ENCODE measurements around the gene PCCA.
"Not testable (repeated sequence)": the region's sequence is repeated elsewhere in the genome, so short reads cannot be mapped to it uniquely, and the experiment has no call there.

PCCA gene

GRCh38 chr13:100098445-100099116, 9.7 kb downstream of the PCCA start:
- no peak overlapping the region for H3K9ac ChIP-seq (ENCODE audit: insufficient read length, low read depth)
- H3K4me1 ChIP-seq (ENCODE audit: insufficient read depth, insufficient read length): no peaks in the 10 kb centered on the region
- TF ChIP-seq ZNF274 (IDR thresholded peaks at IDR 0.05; ENCODE audit: low read depth, low read length) (no peak), SUZ12 (IDR thresholded peaks at IDR 0.05; ENCODE audit: extremely low read depth, insufficient read depth, insufficient read length) (no peak), YY1 (IDR thresholded peaks at IDR 0.05; ENCODE audit: insufficient read depth, insufficient read length) (no peak)
- H3K9me3 ChIP-seq (ENCODE audit: insufficient read depth, low read length): no peaks in the 10 kb centered on the region
- no peak for DNase-seq (ENCODE audit: low read depth, low spot score)
- H3K36me3 ChIP-seq (ENCODE audit: insufficient read depth, insufficient read length, low read length): no peaks in the 10 kb centered on the region
- no peak overlapping the region for H3K4me3 ChIP-seq (ENCODE audit: insufficient read length, low read depth)
- no peaks in the 10 kb centered on the region for H3K27me3 ChIP-seq (ENCODE audit: insufficient read depth, insufficient read length)

- H3K27me3 ChIP-seq (ENCODE audit: insufficient read depth, insufficient read length); H3K9ac ChIP-seq (ENCODE audit: insufficient read length, low read depth); H3K9me3 ChIP-seq (ENCODE audit: insufficient read depth, low read length); H3K4me1 ChIP-seq (ENCODE audit: insufficient read depth, insufficient read length); H3K4me3 ChIP-seq (ENCODE audit: insufficient read length, low read depth); DNase-seq (ENCODE audit: low read depth, low spot score); H3K36me3 ChIP-seq (ENCODE audit: insufficient read depth, insufficient read length, low read length): not testable (repeated sequence)
Measured at GRCh38 chr13:100099117-100099445, 10.2 kb downstream of the PCCA start.

DNA sequence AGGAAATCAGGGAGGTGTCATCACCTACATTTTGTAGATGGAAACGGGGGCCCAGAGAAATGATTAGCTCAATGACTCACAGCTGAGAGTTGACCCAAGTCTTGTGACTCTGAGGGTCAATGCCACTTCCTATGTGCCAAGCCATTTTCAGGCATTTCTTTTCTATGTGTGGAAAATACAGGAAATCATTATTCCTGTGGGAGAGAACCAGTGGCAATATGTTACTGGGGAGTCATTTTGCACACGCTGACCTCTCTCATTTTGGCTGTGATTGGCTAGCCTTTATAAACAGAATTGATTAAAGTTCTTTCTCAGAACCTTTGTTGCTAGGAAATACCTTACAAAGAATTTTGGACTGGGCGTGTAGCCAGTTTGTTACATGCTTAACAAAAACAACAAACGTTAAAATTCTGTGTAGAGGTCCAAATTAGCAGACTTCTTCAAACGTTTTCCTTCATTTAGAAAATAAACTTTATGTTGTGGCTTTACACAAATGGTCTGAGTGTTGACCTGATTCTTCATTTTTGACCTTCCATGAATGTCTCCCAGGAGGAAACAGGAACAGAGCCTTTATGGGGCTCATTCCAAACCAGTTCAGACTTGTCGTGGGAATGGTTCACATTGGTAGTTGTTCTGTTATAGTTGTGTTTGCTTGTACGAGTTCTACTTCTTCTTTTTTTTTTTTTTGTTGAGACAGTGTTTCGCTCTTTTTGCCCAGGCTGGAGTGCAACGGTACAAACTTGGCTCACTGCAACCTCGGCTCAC, 11.4 kb downstream of the PCCA start:
- TF ChIP-seq ZNF274 (IDR thresholded peaks at IDR 0.05; ENCODE audit: low read depth, low read length) (no peak), YY1 (IDR thresholded peaks at IDR 0.05; ENCODE audit: insufficient read depth, insufficient read length) (no peak), SUZ12 (IDR thresholded peaks at IDR 0.05; ENCODE audit: extremely low read depth, insufficient read depth, insufficient read length) (no peak)
- DNase-seq (ENCODE audit: low read depth, low spot score): no peak

GRCh38 chr13:100102042-100102441, 13.1 kb downstream of the PCCA start:
- no peak for DNase-seq (ENCODE audit: low read depth, low spot score)

More for the DNA sequence above, 11.4 kb downstream of the PCCA start:
- no peaks in the 10 kb centered on the region for H3K9me3 ChIP-seq (ENCODE audit: insufficient read depth, low read length)
- no peaks in the 10 kb centered on the region for H3K27me3 ChIP-seq (ENCODE audit: insufficient read depth, insufficient read length)
- H3K9ac ChIP-seq (ENCODE audit: insufficient read length, low read depth): no peak overlapping the region
- H3K36me3 ChIP-seq (ENCODE audit: insufficient read depth, insufficient read length, low read length): no peaks in the 10 kb centered on the region
- no peak overlapping the region for H3K4me3 ChIP-seq (ENCODE audit: insufficient read length, low read depth)
- H3K4me1 ChIP-seq (ENCODE audit: insufficient read depth, insufficient read length): no peaks in the 10 kb centered on the region

DNA sequence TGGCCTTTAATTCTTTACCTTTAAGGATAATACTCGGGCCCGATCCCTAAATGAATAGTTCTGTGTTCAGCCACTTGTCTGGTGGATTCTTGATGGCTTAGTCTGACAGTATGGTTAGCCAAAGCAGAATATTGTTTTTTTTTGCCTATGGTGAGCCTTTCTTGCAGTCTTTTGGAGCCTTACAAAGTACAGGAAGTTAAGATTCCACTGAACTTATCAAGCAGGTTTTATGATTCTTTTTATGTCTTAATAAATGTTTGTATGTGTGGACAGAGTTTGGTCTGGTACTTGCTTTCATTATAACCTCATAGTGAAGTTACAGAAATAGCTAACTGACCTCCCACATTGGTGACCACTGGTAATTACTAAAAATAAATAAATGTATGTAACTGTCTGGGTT, 17.1 kb downstream of the PCCA start:
- Histone ChIP-seq H3K9ac (ENCODE audit: insufficient read length, low read depth) (no peak overlapping the region), H3K36me3 (ENCODE audit: insufficient read depth, insufficient read length, low read length) (peaks cover 3% of the 10 kb centered on the region), H3K4me1 (ENCODE audit: insufficient read depth, insufficient read length) (no peaks in the 10 kb centered on the region), H3K9me3 (ENCODE audit: insufficient read depth, low read length) (no peaks in the 10 kb centered on the region), H3K27me3 (ENCODE audit: insufficient read depth, insufficient read length) (no peaks in the 10 kb centered on the region), H3K4me3 (ENCODE audit: insufficient read length, low read depth) (no peak overlapping the region)
- no peak for DNase-seq (ENCODE audit: low read depth, low spot score)
- TF ChIP-seq ZNF274 (IDR thresholded peaks at IDR 0.05; ENCODE audit: low read depth, low read length) (no peak), YY1 (IDR thresholded peaks at IDR 0.05; ENCODE audit: insufficient read depth, insufficient read length) (no peak), SUZ12 (IDR thresholded peaks at IDR 0.05; ENCODE audit: extremely low read depth, insufficient read depth, insufficient read length) (no peak)

More at GRCh38 chr13:100102042-100102441, 13.1 kb downstream of the PCCA start:
- peaks cover 3% of the 10 kb centered on the region for H3K36me3 ChIP-seq (ENCODE audit: insufficient read depth, insufficient read length, low read length)
- no peaks in the 10 kb centered on the region for H3K9me3 ChIP-seq (ENCODE audit: insufficient read depth, low read length)
- H3K9ac ChIP-seq (ENCODE audit: insufficient read length, low read depth): no peak overlapping the region
- no peaks in the 10 kb centered on the region for H3K4me1 ChIP-seq (ENCODE audit: insufficient read depth, insufficient read length)
- no peak overlapping the region for H3K4me3 ChIP-seq (ENCODE audit: insufficient read length, low read depth)
- no peaks in the 10 kb centered on the region for H3K27me3 ChIP-seq (ENCODE audit: insufficient read depth, insufficient read length)
- no peak for TF ChIP-seq YY1 (IDR thresholded peaks at IDR 0.05; ENCODE audit: insufficient read depth, insufficient read length)
- TF ChIP-seq SUZ12 (IDR thresholded peaks at IDR 0.05; ENCODE audit: extremely low read depth, insufficient read depth, insufficient read length): no peak
- no peak for TF ChIP-seq ZNF274 (IDR thresholded peaks at IDR 0.05; ENCODE audit: low read depth, low read length)

GRCh38 chr13:100106705-100107104, 17.8 kb downstream of the PCCA start:
- no peak for DNase-seq (ENCODE audit: low read depth, low spot score)
- Histone ChIP-seq H3K9ac (ENCODE audit: insufficient read length, low read depth) (no peak overlapping the region), H3K36me3 (ENCODE audit: insufficient read depth, insufficient read length, low read length) (peaks cover 6% of the 10 kb centered on the region), H3K27me3 (ENCODE audit: insufficient read depth, insufficient read length) (no peaks in the 10 kb centered on the region), H3K9me3 (ENCODE audit: insufficient read depth, low read length) (no peaks in the 10 kb centered on the region), H3K4me3 (ENCODE audit: insufficient read length, low read depth) (no peak overlapping the region), H3K4me1 (ENCODE audit: insufficient read depth, insufficient read length) (no peaks in the 10 kb centered on the region)
- no peak for TF ChIP-seq ZNF274 (IDR thresholded peaks at IDR 0.05; ENCODE audit: low read depth, low read length)
- TF ChIP-seq SUZ12 (IDR thresholded peaks at IDR 0.05; ENCODE audit: extremely low read depth, insufficient read depth, insufficient read length): no peak

DNA sequence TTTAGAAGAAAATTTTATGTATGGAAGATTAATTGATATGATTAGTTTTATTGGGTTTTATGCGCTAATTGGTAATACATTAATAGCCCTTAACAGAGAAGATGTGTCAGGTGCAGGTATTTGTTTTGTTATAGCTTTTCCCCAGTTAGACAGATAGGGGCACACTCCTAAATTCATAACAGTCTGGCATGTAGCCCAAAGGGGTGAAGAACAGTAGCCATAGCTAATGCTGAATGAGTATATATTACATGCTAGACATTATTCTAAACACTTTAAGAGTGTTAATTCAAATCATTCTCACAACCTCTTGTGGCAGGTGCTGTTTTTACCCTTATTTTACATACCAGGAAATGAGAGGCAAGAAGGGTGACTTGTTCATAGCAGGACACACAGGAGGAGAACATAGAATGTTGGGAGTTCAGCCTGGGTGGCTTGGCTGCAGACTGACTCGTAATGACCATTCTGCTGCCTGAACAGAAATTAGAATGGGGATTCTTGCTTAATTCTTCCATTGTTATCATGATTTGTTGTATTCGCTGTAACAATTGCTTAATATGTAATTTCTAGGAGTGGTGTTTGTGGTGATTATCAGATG, 20.1 kb downstream of the PCCA start:
- Histone ChIP-seq H3K9ac (ENCODE audit: insufficient read length, low read depth) (no peak overlapping the region), H3K4me3 (ENCODE audit: insufficient read length, low read depth) (no peak overlapping the region), H3K4me1 (ENCODE audit: insufficient read depth, insufficient read length) (no peaks in the 10 kb centered on the region), H3K9me3 (ENCODE audit: insufficient read depth, low read length) (no peaks in the 10 kb centered on the region), H3K36me3 (ENCODE audit: insufficient read depth, insufficient read length, low read length) (peaks cover 12% of the 10 kb centered on the region), H3K27me3 (ENCODE audit: insufficient read depth, insufficient read length) (no peaks in the 10 kb centered on the region)
- DNase-seq (ENCODE audit: low read depth, low spot score): no peak
- TF ChIP-seq ZNF274 (IDR thresholded peaks at IDR 0.05; ENCODE audit: low read depth, low read length) (no peak), SUZ12 (IDR thresholded peaks at IDR 0.05; ENCODE audit: extremely low read depth, insufficient read depth, insufficient read length) (no peak), YY1 (IDR thresholded peaks at IDR 0.05; ENCODE audit: insufficient read depth, insufficient read length) (no peak)
